ENCODE measurements around the gene AXIN1.

Gene AXIN1

DNA sequence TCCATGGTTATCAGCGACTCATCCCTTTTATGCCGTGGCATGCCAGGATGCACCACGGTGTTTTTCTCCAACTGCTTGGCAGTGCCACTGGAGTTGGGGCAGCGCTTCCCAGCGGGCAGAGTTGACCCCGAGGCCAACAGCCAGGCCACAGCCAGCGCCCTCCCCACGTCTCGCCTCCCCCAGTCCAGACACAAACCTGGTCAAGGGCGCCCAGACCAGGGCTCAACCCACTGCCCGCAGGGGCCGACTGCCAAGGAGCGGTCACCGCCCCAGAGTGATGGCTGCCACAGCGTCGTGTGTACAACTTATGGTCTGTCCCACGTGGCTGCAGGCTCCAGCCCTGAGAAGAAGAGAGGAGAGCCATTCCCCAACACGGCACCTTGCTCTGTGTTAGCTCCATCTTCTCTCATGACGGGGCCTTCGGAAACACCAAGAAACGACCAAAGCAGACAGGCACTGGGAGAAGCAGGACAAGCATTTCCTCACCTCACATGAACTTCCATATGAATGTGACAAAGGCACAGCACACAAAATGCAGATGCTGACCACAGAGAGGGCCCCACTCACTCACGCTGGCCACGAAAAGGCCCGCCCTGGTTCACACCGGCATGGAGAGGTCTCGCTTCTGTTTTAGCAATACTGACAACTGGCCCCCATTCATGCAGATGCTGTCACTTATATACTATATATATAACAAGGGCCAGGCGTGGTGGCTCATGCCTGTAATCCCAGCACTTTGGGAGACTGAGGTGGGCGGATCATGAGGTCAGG, 27.0 kb downstream of the AXIN1 start:
- TF ChIP-seq, protein P1, sequence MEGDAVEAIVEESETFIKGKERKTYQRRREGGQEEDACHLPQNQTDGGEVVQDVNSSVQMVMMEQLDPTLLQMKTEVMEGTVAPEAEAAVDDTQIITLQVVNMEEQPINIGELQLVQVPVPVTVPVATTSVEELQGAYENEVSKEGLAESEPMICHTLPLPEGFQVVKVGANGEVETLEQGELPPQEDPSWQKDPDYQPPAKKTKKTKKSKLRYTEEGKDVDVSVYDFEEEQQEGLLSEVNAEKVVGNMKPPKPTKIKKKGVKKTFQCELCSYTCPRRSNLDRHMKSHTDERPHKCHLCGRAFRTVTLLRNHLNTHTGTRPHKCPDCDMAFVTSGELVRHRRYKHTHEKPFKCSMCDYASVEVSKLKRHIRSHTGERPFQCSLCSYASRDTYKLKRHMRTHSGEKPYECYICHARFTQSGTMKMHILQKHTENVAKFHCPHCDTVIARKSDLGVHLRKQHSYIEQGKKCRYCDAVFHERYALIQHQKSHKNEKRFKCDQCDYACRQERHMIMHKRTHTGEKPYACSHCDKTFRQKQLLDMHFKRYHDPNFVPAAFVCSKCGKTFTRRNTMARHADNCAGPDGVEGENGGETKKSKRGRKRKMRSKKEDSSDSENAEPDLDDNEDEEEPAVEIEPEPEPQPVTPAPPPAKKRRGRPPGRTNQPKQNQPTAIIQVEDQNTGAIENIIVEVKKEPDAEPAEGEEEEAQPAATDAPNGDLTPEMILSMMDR (IDR thresholded peaks at IDR 0.05; ENCODE audit: low read depth, low read length): no peak
- Histone ChIP-seq H3K27me3 (ENCODE audit: insufficient read depth, low read depth, severe bottlenecking) (no peaks in the 10 kb centered on the region), H3K9me3 (ENCODE audit: severe bottlenecking) (no peaks in the 10 kb centered on the region), H3K4me3 (ENCODE audit: low read depth, low read length) (no peak overlapping the region), H3K27ac (no peak overlapping the region), H3K36me3 (peaks cover 3% of the 10 kb centered on the region)
- no peak for DNase-seq

DNA sequence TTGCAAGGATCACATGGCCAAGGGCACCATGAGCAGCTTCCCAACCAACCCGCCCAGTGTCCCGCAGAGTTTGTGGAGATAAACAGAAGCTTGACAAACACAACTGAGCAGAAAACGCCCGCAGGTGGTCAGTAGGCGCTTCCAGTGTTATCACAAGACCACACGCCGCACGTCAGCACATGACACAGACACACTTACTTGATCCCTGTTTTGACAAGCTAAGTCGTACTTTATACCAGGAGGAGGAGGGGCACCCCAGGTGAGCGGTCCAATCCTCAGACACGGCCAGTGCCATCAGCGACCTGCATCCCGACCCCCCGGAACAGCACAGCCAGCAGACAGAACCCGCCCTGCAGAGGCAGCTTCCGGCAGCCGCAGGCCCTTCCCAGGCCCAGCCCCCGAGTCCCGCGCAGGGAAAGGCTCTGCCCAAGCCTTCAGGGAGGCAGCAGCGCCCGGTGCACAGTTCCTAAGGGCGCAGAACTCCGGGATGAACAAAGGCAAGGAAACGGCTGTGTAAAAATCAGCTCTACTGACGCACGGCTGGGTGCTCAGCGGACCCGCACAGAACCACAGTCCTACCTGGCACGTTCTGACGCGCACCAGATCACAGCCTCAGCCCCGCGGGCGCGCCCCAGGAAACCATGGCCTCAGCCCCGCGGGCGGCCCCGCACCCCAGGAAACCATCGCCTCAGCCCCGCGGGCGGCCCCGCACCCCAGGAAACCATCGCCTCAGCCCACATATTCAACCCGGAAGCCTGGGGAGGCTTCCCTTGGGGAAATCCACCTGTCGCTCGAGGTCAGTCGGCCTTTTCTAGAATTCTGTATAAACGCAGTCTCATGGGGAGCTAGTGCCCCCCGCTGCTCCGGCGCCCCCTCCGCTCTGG, 27.8 kb downstream of the AXIN1 start:
- Histone ChIP-seq H3K27me3 (ENCODE audit: insufficient read depth, low read depth, severe bottlenecking) (no peaks in the 10 kb centered on the region), H3K36me3 (no peaks in the 10 kb centered on the region; the same call in 1 of the 2 replicates), H3K9me3 (ENCODE audit: severe bottlenecking) (no peaks in the 10 kb centered on the region), H3K27ac (no peak overlapping the region), H3K4me3 (ENCODE audit: low read depth, low read length) (no peak overlapping the region)
- TF ChIP-seq, protein P1 (IDR thresholded peaks at IDR 0.05; ENCODE audit: low read depth, low read length): no peak
- no peak for DNase-seq

DNA sequence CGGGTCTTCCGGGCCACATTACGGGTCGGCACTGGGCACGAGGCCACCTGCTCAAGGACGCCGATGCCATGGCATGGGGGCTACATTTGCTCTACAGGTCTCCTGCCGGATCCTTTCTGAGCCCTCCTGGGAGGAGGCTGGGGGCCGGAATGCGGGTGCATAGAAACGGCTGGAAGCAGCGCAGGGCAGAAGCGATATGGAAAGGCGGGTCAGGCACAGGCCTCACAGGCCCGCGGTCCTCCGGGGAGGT, 28.4 kb downstream of the AXIN1 start:
- no peaks in the 10 kb centered on the region for H3K27me3 ChIP-seq (ENCODE audit: insufficient read depth, low read depth, severe bottlenecking)
- H3K36me3 ChIP-seq: peaks cover 2% of the 10 kb centered on the region; the same call in 1 of the 2 replicates
- H3K27ac ChIP-seq: no peak overlapping the region
- no peak for DNase-seq
- TF ChIP-seq, protein P1 (IDR thresholded peaks at IDR 0.05; ENCODE audit: low read depth, low read length): no peak
- H3K4me3 ChIP-seq (ENCODE audit: low read depth, low read length): no peak overlapping the region
- H3K9me3 ChIP-seq (ENCODE audit: severe bottlenecking): no peaks in the 10 kb centered on the region

DNA sequence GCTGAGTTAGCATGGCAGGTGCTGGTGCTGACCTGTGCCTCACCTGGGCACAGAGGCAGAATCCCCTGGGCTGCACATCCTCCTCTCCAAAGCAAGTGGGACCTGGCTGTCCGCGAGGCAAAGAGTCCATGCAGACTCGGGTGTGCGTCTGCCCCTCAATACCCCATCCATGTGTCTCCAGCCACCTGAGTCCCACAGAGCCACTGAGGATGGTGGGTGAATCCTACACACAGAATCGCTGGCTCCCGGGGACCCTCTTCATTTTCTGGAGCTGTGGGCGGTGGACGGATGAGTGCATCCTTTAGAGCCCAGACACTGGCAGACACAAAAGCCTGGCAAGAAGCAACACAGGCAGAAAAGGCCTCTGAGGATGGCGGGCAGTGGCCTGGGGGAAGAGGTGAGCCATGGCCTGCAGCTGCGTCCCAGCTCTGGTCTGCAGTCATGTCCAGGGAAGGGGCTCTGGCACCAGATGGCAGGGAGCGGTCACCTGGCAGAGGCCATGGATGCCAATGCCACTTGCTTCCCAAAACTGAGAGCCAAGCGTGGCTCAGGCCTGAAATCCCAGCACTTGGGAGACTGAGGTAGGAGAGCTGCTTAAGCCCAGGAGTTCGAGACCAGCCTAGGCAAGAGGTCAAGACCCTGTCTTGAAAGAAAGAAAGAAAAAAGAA, 29.9 kb downstream of the AXIN1 start:
- Histone ChIP-seq H3K36me3 (peaks cover 10% of the 10 kb centered on the region), H3K4me3 (ENCODE audit: low read depth, low read length) (no peak overlapping the region), H3K27ac (no peak overlapping the region), H3K9me3 (ENCODE audit: severe bottlenecking) (no peaks in the 10 kb centered on the region), H3K27me3 (ENCODE audit: insufficient read depth, low read depth, severe bottlenecking) (no peaks in the 10 kb centered on the region)
- TF ChIP-seq, protein P1 (IDR thresholded peaks at IDR 0.05; ENCODE audit: low read depth, low read length): no peak
- no peak for DNase-seq

DNA sequence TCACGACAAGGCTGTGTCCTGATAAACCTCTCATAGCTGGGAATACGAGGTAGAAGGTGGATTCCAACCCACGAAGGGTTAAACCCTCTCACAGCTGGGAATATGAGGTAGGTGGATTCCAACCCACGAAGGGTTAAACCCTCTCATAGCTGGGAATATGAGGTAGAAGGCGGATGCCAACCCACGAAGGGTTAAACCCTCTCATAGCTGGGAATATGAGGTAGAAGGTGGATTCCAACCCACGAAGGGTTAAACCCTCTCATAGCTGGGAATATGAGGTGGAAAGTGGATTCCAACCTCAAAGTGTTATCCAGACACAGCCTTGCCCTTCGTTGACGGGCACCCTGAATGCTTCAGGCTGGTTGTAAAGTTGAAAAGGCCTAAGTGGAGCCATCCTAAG, 31.0 kb downstream of the AXIN1 start:
- Histone ChIP-seq H3K9me3 (ENCODE audit: severe bottlenecking) (no peaks in the 10 kb centered on the region), H3K27me3 (ENCODE audit: insufficient read depth, low read depth, severe bottlenecking) (no peaks in the 10 kb centered on the region), H3K36me3 (peaks cover 11% of the 10 kb centered on the region), H3K27ac (no peak overlapping the region), H3K4me3 (ENCODE audit: low read depth, low read length) (no peak overlapping the region)
- TF ChIP-seq, protein P1 (IDR thresholded peaks at IDR 0.05; ENCODE audit: low read depth, low read length): no peak
- no peak for DNase-seq
